WTC11 (cell line): ENCODE measurements around the gene GNPTG. TPM values are rescaled to one million over a fixed set of nuclear protein-coding genes. Genes with fewer than 3 reads are reported as not detected.

Experiments used
- ATAC-seq: fragments of 200-7000 bp; cut with Tn5 transposase; 2 replicates; pipeline ENCODE4 v1.10.0; 2021; ENCODE audit warnings: mild to moderate bottlenecking, moderate library complexity
- CTCF ChIA-PET: fragments of 300-600 bp; sonication (Branson Sonifier 250); formaldehyde crosslinking; loops from one replicate; lab custom pipeline; 2021; ENCODE audit warnings: antibody characterized with exemption; lab: Charles Lee
- POLR2A ChIA-PET: fragments of 350-600 bp; sonication (Branson Sonifier 250); formaldehyde crosslinking; loops from one replicate; lab custom pipeline; 2021; ENCODE audit warnings: antibody characterized with exemption; lab: Charles Lee
- DNase-seq: peaks from one replicate; pipeline ENCODE4 v3.0.0; 2021; ENCODE audit warnings: low spot score
- H3K27ac Mint-ChIP-seq: 2 replicates; pipeline ENCODE4 v1.8.0; 2021; ENCODE audit warnings: mixed read lengths
- H3K27me3 Mint-ChIP-seq: 2 replicates; pipeline ENCODE4 v1.8.0; 2021; ENCODE audit warnings: low read depth, mild to moderate bottlenecking, moderate library complexity, mixed read lengths
- H3K36me3 Mint-ChIP-seq: 2 replicates; pipeline ENCODE4 v1.8.0; 2021; ENCODE audit warnings: mixed read lengths
- H3K4me1 Mint-ChIP-seq: 2 replicates; pipeline ENCODE4 v1.8.0; 2022; ENCODE audit warnings: mixed read lengths
- H3K4me3 Mint-ChIP-seq: 2 replicates; pipeline ENCODE4 v1.8.0; 2021; ENCODE audit warnings: mild to moderate bottlenecking, moderate library complexity, mixed read lengths
- H3K9me3 Mint-ChIP-seq: 2 replicates; pipeline ENCODE4 v1.8.0; 2021; ENCODE audit warnings: mixed read lengths
- AR ChIP-seq: fragments of 250-450 bp; sonication (Bioruptor Pico); IDR thresholded peaks from 2 replicates; pipeline ENCODE4 v1.9.0; 2021; ENCODE audit warnings: mild to moderate bottlenecking
- ARID4B ChIP-seq: sonication (generic); formaldehyde crosslinking; IDR thresholded peaks from 2 replicates; pipeline ENCODE4 v1.8.0; 2023; ENCODE audit warnings: missing genetic modification reagents, mild to moderate bottlenecking, borderline replicate concordance
- CDX4 ChIP-seq: fragments of 250-450 bp; sonication (Bioruptor Pico); IDR thresholded peaks from 2 replicates; pipeline ENCODE4 v1.9.0; 2021; ENCODE audit warnings: moderate library complexity, mild to moderate bottlenecking, inconsistent platforms, borderline replicate concordance
- CREM ChIP-seq: sonication (generic); formaldehyde crosslinking; IDR thresholded peaks from 2 replicates; pipeline ENCODE4 v1.8.1; 2022; ENCODE audit warnings: mild to moderate bottlenecking, missing genetic modification reagents, moderate library complexity
- E2F1 ChIP-seq: sonication (generic); formaldehyde crosslinking; IDR thresholded peaks from 2 replicates; pipeline ENCODE4 v1.8.0; 2022; ENCODE audit warnings: mild to moderate bottlenecking, missing genetic modification reagents
- FOXP1 ChIP-seq: sonication (generic); formaldehyde crosslinking; IDR thresholded peaks from 2 replicates; pipeline ENCODE4 v1.8.0; 2022; ENCODE audit warnings: missing genetic modification reagents, mild to moderate bottlenecking, moderate library complexity, borderline replicate concordance
- IRF2 ChIP-seq: sonication (generic); formaldehyde crosslinking; IDR thresholded peaks from 2 replicates; pipeline ENCODE4 v1.8.0; 2022; ENCODE audit warnings: low read depth, missing genetic modification reagents, borderline replicate concordance
- MLX ChIP-seq: sonication (generic); formaldehyde crosslinking; IDR thresholded peaks from 2 replicates; pipeline ENCODE4 v1.8.1; 2023; ENCODE audit warnings: mild to moderate bottlenecking, missing genetic modification reagents, moderate library complexity
- NFE2L1 ChIP-seq: sonication (generic); formaldehyde crosslinking; IDR thresholded peaks from 2 replicates; pipeline ENCODE4 v1.8.1; 2023; ENCODE audit warnings: missing genetic modification reagents
- NR3C1 ChIP-seq: sonication (generic); formaldehyde crosslinking; conservative IDR thresholded peaks from 2 replicates; pipeline ENCODE4 v1.8.1; 2023; ENCODE audit warnings: low read depth, mild to moderate bottlenecking, missing genetic modification reagents
- OVOL2 ChIP-seq: fragments of 250-450 bp; sonication (Bioruptor Pico); IDR thresholded peaks from 2 replicates; pipeline ENCODE4 v1.9.0; 2021; ENCODE audit warnings: mild to moderate bottlenecking, borderline replicate concordance
- PRDM15 ChIP-seq: sonication (generic); formaldehyde crosslinking; IDR thresholded peaks from 2 replicates; pipeline ENCODE4 v1.8.0; 2022; ENCODE audit warnings: missing genetic modification reagents
- PRRX2 ChIP-seq: fragments of 250-450 bp; sonication (Bioruptor Pico); IDR thresholded peaks from 2 replicates; pipeline ENCODE4 v1.8.0; 2021; ENCODE audit warnings: mild to moderate bottlenecking
- RORB ChIP-seq: fragments of 250-450 bp; sonication (Bioruptor Pico); IDR thresholded peaks from 2 replicates; pipeline ENCODE4 v1.9.0; 2021; ENCODE audit warnings: mild to moderate bottlenecking
- SMAD4 ChIP-seq: sonication (generic); formaldehyde crosslinking; IDR thresholded peaks from 2 replicates; pipeline ENCODE4 v1.8.0; 2022; ENCODE audit warnings: mild to moderate bottlenecking, missing genetic modification reagents
- SOX15 ChIP-seq: fragments of 250-450 bp; sonication (Bioruptor Pico); IDR thresholded peaks from 2 replicates; pipeline ENCODE4 v1.9.0; 2021; ENCODE audit warnings: mild to moderate bottlenecking
- ZNF121 ChIP-seq: sonication (generic); formaldehyde crosslinking; IDR thresholded peaks from 2 replicates; pipeline ENCODE4 v1.8.0; 2023; ENCODE audit warnings: missing genetic modification reagents
- total RNA-seq: library from RNA; stranded (reverse); gene quantifications from 3 replicates; pipeline ENCODE4 v1.2.3, GENCODE V29; 2021

GNPTG gene
- total RNA-seq, 1 experiment from 2014 or later: 35.9 TPM

GRCh38 chr16:1356061-1356900 is 4.5 kb downstream of the GNPTG start (continued):
- no peak for TF ChIP-seq CDX4 (CRISPR knock-in tag)
- no peak for TF ChIP-seq OVOL2 (CRISPR knock-in tag)
- TF ChIP-seq CREM: no peak
- TF ChIP-seq IRF2: no peak
- TF ChIP-seq ARID4B: no peak
- no peak for TF ChIP-seq PRRX2 (CRISPR knock-in tag)
- TF ChIP-seq SOX15 (CRISPR knock-in tag): no peak
- no peak for TF ChIP-seq NFE2L1

GRCh38 chr16:1357906-1358566 is 6.3 kb downstream of the GNPTG start:
- ChIA-PET CTCF (no interaction called here), POLR2A (no interaction called here)
- H3K36me3 Mint-ChIP-seq: peaks cover 4% of the 10 kb centered on the region; the same call in 1 of the 2 replicates
- no peak overlapping the region for H3K4me3 Mint-ChIP-seq
- H3K4me1 Mint-ChIP-seq: peaks cover 5% of the 10 kb centered on the region; the same call in 1 of the 2 replicates
- no peak for TF ChIP-seq CREM
- no peak for TF ChIP-seq AR (CRISPR knock-in tag)
- no peak for TF ChIP-seq NR3C1 (CRISPR knock-in tag)
- no peak for TF ChIP-seq E2F1 (CRISPR knock-in tag)
- no peak for TF ChIP-seq FOXP1 (CRISPR knock-in tag)
- no peak for TF ChIP-seq SMAD4 (CRISPR knock-in tag)
- TF ChIP-seq MLX (CRISPR knock-in tag): no peak
- no peak for TF ChIP-seq ZNF121 (CRISPR knock-in tag)
- no peak for TF ChIP-seq RORB (CRISPR knock-in tag)
- TF ChIP-seq PRDM15 (CRISPR knock-in tag): no peak
- H3K9me3 Mint-ChIP-seq: no peaks in the 10 kb centered on the region
- no peak overlapping the region for H3K27ac Mint-ChIP-seq
- DNase-seq: no peak
- ATAC-seq: no peak
- H3K27me3 Mint-ChIP-seq: no peaks in the 10 kb centered on the region
